Calu3 (cell line): ENCODE measurements around the gene PTPRN2. TPM values are rescaled to one million over a fixed set of nuclear protein-coding genes. Genes with fewer than 3 reads are reported as not detected.

Experiments
- BruUV-seq: library from RNA; stranded (reverse); fragments of 400-500 nt; replicated peaks from 2 replicates; lab custom pipeline; 2021; lab: Mats Ljungman, UMichigan
- CTCF ChIA-PET: fragments of 300-600 bp; sonication (Branson Sonifier 250); formaldehyde crosslinking; loops from one replicate; lab custom pipeline; 2022; ENCODE audit warnings: antibody characterized with exemption; lab: Charles Lee
- DNase-seq: peaks from one replicate; pipeline ENCODE4 v3.0.0; 2022
- H3K27ac Mint-ChIP-seq: one replicate; pipeline ENCODE4 v1.8.0; 2022; ENCODE audit warnings: mixed read lengths; ENCODE audit not compliant: unreplicated experiment
- H3K27me3 Mint-ChIP-seq: one replicate; pipeline ENCODE4 v1.8.0; 2022; ENCODE audit warnings: mixed read lengths; ENCODE audit not compliant: unreplicated experiment
- H3K36me3 Mint-ChIP-seq: one replicate; pipeline ENCODE4 v1.8.0; 2022; ENCODE audit warnings: mild to moderate bottlenecking, moderate library complexity, mixed read lengths; ENCODE audit not compliant: insufficient read depth, unreplicated experiment
- H3K4me1 Mint-ChIP-seq: one replicate; pipeline ENCODE4 v1.8.0; 2022; ENCODE audit warnings: mild to moderate bottlenecking, low read depth, mixed read lengths; ENCODE audit not compliant: unreplicated experiment
- H3K4me3 Mint-ChIP-seq: one replicate; pipeline ENCODE4 v1.8.0; 2022; ENCODE audit warnings: mild to moderate bottlenecking, low read depth, moderate library complexity, mixed read lengths; ENCODE audit not compliant: unreplicated experiment
- H3K9me3 Mint-ChIP-seq: one replicate; pipeline ENCODE4 v1.8.0; 2022; ENCODE audit warnings: low read depth, mixed read lengths; ENCODE audit not compliant: unreplicated experiment
- CTCF ChIP-seq: fragments of 200-600 bp; IDR thresholded peaks from one replicate; pipeline ENCODE4 v1.8.0; 2022; ENCODE audit warnings: antibody characterized with exemption; ENCODE audit not compliant: unreplicated experiment
- intact Hi-C: fragments of 100-400 bp; cut with micrococcal nuclease; formaldehyde crosslinking; loops from one replicate; pipeline ENCODE4 v1.10.0; 2022; ENCODE audit not compliant: unreplicated experiment
- total RNA-seq: library from RNA; stranded (reverse); gene quantifications from 2 replicates; pipeline ENCODE4 v1.2.3, GENCODE V29; 2022

The PTPRN2 gene
- total RNA-seq, 1 experiment from 2014 or later, result 2.0 TPM

GRCh38 chr7:158311791-158312190 is 275.8 kb downstream of the PTPRN2 start:
- intact Hi-C loops, result no loop called here
- no peak overlapping the region for H3K27ac Mint-ChIP-seq
- TF ChIP-seq CTCF, result no peak
- no peaks in the 10 kb centered on the region for H3K4me1 Mint-ChIP-seq
- no peak for DNase-seq
- no peaks in the 10 kb centered on the region for H3K36me3 Mint-ChIP-seq
- BruUV-seq, result no TSS peak
- no peak overlapping the region for H3K4me3 Mint-ChIP-seq
- peaks cover 20% of the 10 kb centered on the region for H3K9me3 Mint-ChIP-seq
- no peaks in the 10 kb centered on the region for H3K27me3 Mint-ChIP-seq
- CTCF ChIA-PET, result no interaction called here

GRCh38 chr7:158310924-158311666 is 276.5 kb downstream of the PTPRN2 start:
- no peaks in the 10 kb centered on the region for H3K4me1 Mint-ChIP-seq
- no peak overlapping the region for H3K27ac Mint-ChIP-seq
- H3K4me3 Mint-ChIP-seq, result no peak overlapping the region
- CTCF ChIA-PET, result no interaction called here
- TF ChIP-seq CTCF, result no peak
- BruUV-seq, result no TSS peak
- H3K9me3 Mint-ChIP-seq, result peaks cover 20% of the 10 kb centered on the region
- H3K36me3 Mint-ChIP-seq, result no peaks in the 10 kb centered on the region
- H3K27me3 Mint-ChIP-seq, result no peaks in the 10 kb centered on the region
- intact Hi-C loops, result no loop called here
- DNase-seq, result no peak

- Mint-ChIP-seq H3K9me3 (peaks cover 20% of the 10 kb centered on the region), H3K4me3 (no peak overlapping the region)
Observed at GRCh38 chr7:158309868-158310763, 277.5 kb downstream of the PTPRN2 start.

More at GRCh38 chr7:158309868-158310763, 277.5 kb downstream of the PTPRN2 start:
- intact Hi-C loops, result no loop called here
- TF ChIP-seq CTCF, result no peak
- no TSS peak for BruUV-seq
- Mint-ChIP-seq H3K27ac (no peak overlapping the region), H3K4me1 (no peaks in the 10 kb centered on the region), H3K27me3 (no peaks in the 10 kb centered on the region), H3K36me3 (no peaks in the 10 kb centered on the region)
- CTCF ChIA-PET, result no interaction called here
- no peak for DNase-seq
